ENCODE results near the gene PATE1. TPM values are rescaled to one million over a fixed set of nuclear protein-coding genes. Genes with fewer than 3 reads are reported as not detected.

Gene PATE1
- total RNA-seq, 4 donors from 2014 or later = not detected

DNA sequence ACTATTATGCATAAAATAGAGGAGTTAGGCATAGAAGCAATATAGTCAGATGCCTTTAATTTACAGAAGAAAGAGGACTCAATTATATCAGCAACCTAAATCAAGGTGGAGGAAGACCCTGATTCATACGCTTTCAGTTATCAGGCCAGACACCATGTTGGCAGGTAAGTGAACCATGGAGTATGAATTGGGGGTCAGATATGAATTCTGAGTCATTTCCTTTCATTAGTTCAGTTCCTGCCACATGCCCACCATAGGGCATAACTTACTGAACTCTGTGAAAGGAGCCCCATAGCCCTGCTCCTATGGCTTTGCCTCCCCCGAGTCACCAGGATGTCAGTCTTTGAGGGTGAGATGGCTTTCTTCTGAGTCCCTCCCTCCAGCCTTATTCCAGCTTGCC, 17.4 kb downstream of the PATE1 start:
- intact Hi-C loops (cut with DNase I; ENCODE audit: low total_unique reads) = no loop called here
- H3K4me3 ChIP-seq (ENCODE audit: low read depth, poor library complexity, severe bottlenecking) = no peak overlapping the region
- no peak for DNase-seq (ENCODE audit: low spot score in 2 of 2)
- 87 to 91% methylated on average over 2 of the region's 2 CpGs for WGBS, 2 donors
- TF ChIP-seq CTCF (IDR thresholded peaks at IDR 0.05) (no peak), POLR2A (IDR thresholded peaks at IDR 0.05) (no peak)

- no peak overlapping the region for H3K4me3 ChIP-seq (ENCODE audit: low read depth, poor library complexity, severe bottlenecking)
- DNase-seq (ENCODE audit: low spot score in 2 of 2) = no peak
- intact Hi-C loops (cut with DNase I; ENCODE audit: low total_unique reads) = no loop called here
- TF ChIP-seq CTCF (IDR thresholded peaks at IDR 0.05) = no peak
- no peak for TF ChIP-seq POLR2A (IDR thresholded peaks at IDR 0.05)
- 74 to 80% methylated on average over 1 of the region's 1 CpG for WGBS, 2 donors
These were observed 20.2 kb downstream of the PATE1 start for GRCh38 chr11:125766251-125766650.

- DNase-seq (ENCODE audit: low spot score in 2 of 2) = no peak
- intact Hi-C loops (cut with DNase I; ENCODE audit: low total_unique reads) = no loop called here
- TF ChIP-seq CTCF (IDR thresholded peaks at IDR 0.05) (no peak), POLR2A (IDR thresholded peaks at IDR 0.05) (no peak)
- WGBS, 2 donors = 28 to 29% methylated on average over 10 of the region's 10 CpGs
- H3K4me3 ChIP-seq (ENCODE audit: low read depth, poor library complexity, severe bottlenecking) = no peak overlapping the region
These were observed 22.4 kb downstream of the PATE1 start for GRCh38 chr11:125768336-125769046.

GRCh38 chr11:125770583-125770982, 24.5 kb downstream of the PATE1 start:
- WGBS, 2 donors = 66 to 76% methylated on average over 2 of the region's 2 CpGs
- TF ChIP-seq CTCF (IDR thresholded peaks at IDR 0.05) = no peak
- no peak for TF ChIP-seq POLR2A (IDR thresholded peaks at IDR 0.05)
- DNase-seq (ENCODE audit: low spot score in 2 of 2) = no peak
- intact Hi-C loops (cut with DNase I; ENCODE audit: low total_unique reads) = no loop called here
- no peak overlapping the region for H3K4me3 ChIP-seq (ENCODE audit: low read depth, poor library complexity, severe bottlenecking)

GRCh38 chr11:125772834-125773505, 26.9 kb downstream of the PATE1 start:
- no peak for DNase-seq (ENCODE audit: low spot score in 2 of 2)
- no peak overlapping the region for H3K4me3 ChIP-seq (ENCODE audit: low read depth, poor library complexity, severe bottlenecking)
- 48 to 52% methylated on average over 3 of the region's 3 CpGs for WGBS, 2 donors
- intact Hi-C loops (cut with DNase I; ENCODE audit: low total_unique reads) = no loop called here
- TF ChIP-seq CTCF (IDR thresholded peaks at IDR 0.05) = no peak
- no peak for TF ChIP-seq POLR2A (IDR thresholded peaks at IDR 0.05)
